Testis (tissue), 3 donors: ENCODE measurements around the gene BGN. TPM values are rescaled to one million over a fixed set of nuclear protein-coding genes. Genes with fewer than 3 reads are reported as not detected.

Experiments used
- DNase-seq: peaks from one replicate; pipeline ENCODE4 v3.0.0-alpha.2; 2019
- H3K27ac ChIP-seq, 2 donors: fragments of 200-600 bp; sonication (generic); one replicate each; pipeline ENCODE4 v1.5.1; 2019
- H3K27me3 ChIP-seq: fragments of 200-600 bp; sonication (generic); one replicate; pipeline ENCODE4 v1.5.1; 2019
- H3K36me3 ChIP-seq: fragments of 200-600 bp; sonication (generic); one replicate; pipeline ENCODE4 v1.5.1; 2017; ENCODE audit warnings: low read depth; ENCODE audit errors: missing control alignments
- H3K4me1 ChIP-seq: fragments of 200-600 bp; sonication (generic); one replicate; pipeline ENCODE4 v1.5.1; 2019
- H3K4me3 ChIP-seq, 2 donors: fragments of 200-600 bp; sonication (generic); one replicate each; pipeline ENCODE4 v1.5.1; 2017 to 2019
- H3K9me3 ChIP-seq: fragments of 200-600 bp; sonication (generic); one replicate; pipeline ENCODE4 v1.5.1; 2017
- POLR2A ChIP-seq: fragments of 450-650 bp; IDR thresholded peaks from one replicate; pipeline ENCODE4 v1.6.1; 2017; ENCODE audit warnings: antibody characterized with exemption, mild to moderate bottlenecking, moderate library complexity
- WGBS, 2 donors: methylation state at CpG; one replicate each; pipeline ENCODE4 v1.1.5; 2018; 5-methylcytosine and 5-hydroxymethylcytosine counted together
- intact Hi-C: fragments of 100-400 bp; cut with DNase I; formaldehyde crosslinking; loops from one replicate; pipeline ENCODE4 v1.15.1; 2023; ENCODE audit warnings: low total_unique reads
- polyA plus RNA-seq: library from polyadenylated mRNA; stranded (reverse); fragments of 350-450 nt; fragmentation: Illumina TruSeq; extraction: RNeasy Lipid Tissue Mini Kit (QIAGEN cat#74804); gene quantifications from one replicate; pipeline ENCODE4 v1.2.3, GENCODE V29; 2014; ENCODE audit warnings: low read depth, low replicate concordance; ENCODE audit not compliant: insufficient read depth
- total RNA-seq, 2 donors: library from RNA; depleted of rRNA; stranded (reverse); fragments of >200 nt; gene quantifications; one replicate each; pipeline ENCODE4 v1.2.3, GENCODE V29; 2016
- TF ChIP-seq, protein P1 (sequence below), 3 experiments: fragments of 450-650 bp in 2 of 3; fragments of 200-600 bp in 1 of 3; sonication (generic) in 1 of 3; IDR thresholded peaks; one replicate each; pipeline ENCODE4 v1.5.1; 2016 to 2019; ENCODE audit warnings: antibody characterized with exemption in 3 of 3, mild to moderate bottlenecking in 2 of 3, moderate library complexity in 1 of 3

BGN gene
- total and polyA plus RNA-seq, 3 donors from 2014 or later = 42.3 to 174 (median 76.5) TPM

DNA sequence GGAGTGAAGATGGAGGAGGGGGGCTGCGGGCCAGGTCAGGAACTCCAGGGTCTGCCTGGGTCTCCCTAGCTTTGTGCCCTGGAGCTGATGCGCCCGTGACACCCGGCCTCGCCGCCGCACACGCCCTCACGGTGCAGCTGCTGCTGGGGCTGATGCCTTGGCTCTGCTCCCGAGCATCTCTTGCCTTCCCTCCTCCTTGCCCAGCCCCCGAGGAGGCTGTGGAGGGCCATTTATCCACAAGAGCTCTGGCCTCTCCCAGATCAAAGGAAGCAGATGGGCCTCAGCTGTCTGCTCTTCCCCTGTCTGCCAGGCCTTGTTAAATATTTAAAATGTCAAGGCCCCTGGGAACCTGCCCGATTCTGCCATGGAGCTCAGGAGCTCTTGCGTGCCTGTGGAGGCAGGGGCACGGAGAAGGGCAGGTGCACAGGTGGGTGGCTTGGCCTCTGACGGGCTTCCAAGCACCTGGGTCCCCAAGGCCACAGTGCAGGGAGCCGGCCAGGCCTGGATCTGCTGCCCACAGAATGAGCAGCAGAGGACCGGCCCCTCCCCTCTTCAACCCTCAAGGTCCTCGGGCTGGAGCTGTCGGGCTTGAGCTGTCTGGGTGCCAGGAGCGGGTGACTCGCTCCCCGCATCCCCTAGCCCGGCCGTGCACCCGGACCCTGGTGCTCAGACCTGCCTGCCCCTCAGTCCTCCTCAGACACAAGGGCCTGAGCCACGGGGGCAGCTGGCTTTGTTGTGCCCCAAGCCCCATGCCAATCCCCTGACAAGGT, 42.9 kb downstream of the BGN start:
- no peak overlapping the region for H3K27ac ChIP-seq
- DNase-seq = no peak

GRCh38 chrX:153538424-153538823, 43.6 kb downstream of the BGN start:
- intact Hi-C loops = loop anchor here (5.0 kb wide), 1 partner anchor 129 kb away; no protein-coding TSS in a partner anchor
- no peak overlapping the region for H3K4me3 ChIP-seq
- H3K4me1 ChIP-seq = no peaks in the 10 kb centered on the region
- no peaks in the 10 kb centered on the region for H3K36me3 ChIP-seq
- TF ChIP-seq POLR2A = no peak
- TF ChIP-seq, protein P1, sequence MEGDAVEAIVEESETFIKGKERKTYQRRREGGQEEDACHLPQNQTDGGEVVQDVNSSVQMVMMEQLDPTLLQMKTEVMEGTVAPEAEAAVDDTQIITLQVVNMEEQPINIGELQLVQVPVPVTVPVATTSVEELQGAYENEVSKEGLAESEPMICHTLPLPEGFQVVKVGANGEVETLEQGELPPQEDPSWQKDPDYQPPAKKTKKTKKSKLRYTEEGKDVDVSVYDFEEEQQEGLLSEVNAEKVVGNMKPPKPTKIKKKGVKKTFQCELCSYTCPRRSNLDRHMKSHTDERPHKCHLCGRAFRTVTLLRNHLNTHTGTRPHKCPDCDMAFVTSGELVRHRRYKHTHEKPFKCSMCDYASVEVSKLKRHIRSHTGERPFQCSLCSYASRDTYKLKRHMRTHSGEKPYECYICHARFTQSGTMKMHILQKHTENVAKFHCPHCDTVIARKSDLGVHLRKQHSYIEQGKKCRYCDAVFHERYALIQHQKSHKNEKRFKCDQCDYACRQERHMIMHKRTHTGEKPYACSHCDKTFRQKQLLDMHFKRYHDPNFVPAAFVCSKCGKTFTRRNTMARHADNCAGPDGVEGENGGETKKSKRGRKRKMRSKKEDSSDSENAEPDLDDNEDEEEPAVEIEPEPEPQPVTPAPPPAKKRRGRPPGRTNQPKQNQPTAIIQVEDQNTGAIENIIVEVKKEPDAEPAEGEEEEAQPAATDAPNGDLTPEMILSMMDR (IDR thresholded peaks at IDR 0.05) = no peak
- no peaks in the 10 kb centered on the region for H3K27me3 ChIP-seq
- 65% methylated on average over 4 of the region's 17 CpGs; no CpG with 5 or more reads in 1 of the 2 donors for WGBS, 2 donors
- no peak overlapping the region for H3K27ac ChIP-seq
- DNase-seq = no peak
- no peaks in the 10 kb centered on the region for H3K9me3 ChIP-seq

More for the DNA sequence above, 42.9 kb downstream of the BGN start:
- Histone ChIP-seq H3K4me3 (no peak overlapping the region), H3K36me3 (no peaks in the 10 kb centered on the region), H3K4me1 (no peaks in the 10 kb centered on the region), H3K9me3 (no peaks in the 10 kb centered on the region), H3K27me3 (no peaks in the 10 kb centered on the region)
- TF ChIP-seq POLR2A = no peak
- TF ChIP-seq, protein P1 (IDR thresholded peaks at IDR 0.05) = no peak
- intact Hi-C loops = loop anchor here (5.0 kb wide), 1 partner anchor 130 kb away; no protein-coding TSS in a partner anchor
- 49 to 67% methylated on average over 3 to 20 of the region's 26 CpGs for WGBS, 2 donors

DNA sequence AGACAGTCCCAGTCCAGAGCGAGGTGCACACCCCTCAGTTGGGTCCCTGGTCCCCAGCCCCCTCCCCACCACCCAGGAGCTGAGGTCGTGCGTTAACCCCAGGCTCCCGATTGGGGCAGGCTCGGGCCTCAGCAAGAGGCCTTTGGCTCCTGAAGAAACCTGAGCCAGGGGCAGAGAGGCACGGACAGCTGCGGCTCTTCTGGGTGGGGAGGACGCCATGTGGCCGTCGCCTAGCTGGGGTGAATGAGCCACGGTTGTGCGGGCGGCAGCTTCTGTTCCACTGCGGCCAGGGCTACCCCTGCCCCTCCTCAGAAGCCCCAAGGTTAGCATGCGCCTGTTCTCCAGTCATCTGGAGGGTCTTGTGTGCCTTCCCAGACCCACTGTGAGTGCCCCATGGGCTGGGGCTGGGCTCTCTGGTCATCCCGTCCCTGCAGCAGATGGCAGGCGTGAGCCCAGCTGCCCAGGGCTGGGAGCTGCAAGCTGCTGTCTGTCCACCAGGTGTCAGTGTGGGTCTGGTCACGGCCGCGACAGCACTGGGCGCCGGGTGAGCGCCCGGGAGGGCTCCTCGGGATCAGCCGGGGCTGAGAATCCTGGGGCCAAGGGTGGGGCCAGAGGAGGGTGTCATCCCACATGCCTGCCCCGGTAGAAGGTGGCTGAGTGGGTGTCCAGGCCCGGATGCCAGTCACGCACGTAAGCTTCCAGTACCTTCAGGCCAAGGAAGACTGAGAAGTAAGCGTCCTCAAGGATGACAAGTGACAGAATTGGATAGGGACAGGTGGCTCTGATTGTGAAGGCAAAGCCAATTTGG, 44.6 kb downstream of the BGN start:
- 65 to 80% methylated on average over 5 to 10 of the region's 31 CpGs for WGBS, 2 donors
- H3K4me1 ChIP-seq = no peaks in the 10 kb centered on the region
- H3K4me3 ChIP-seq = no peak overlapping the region
- intact Hi-C loops = loop anchor here (5.0 kb wide), 1 partner anchor 128 kb away; no protein-coding TSS in a partner anchor
- H3K27me3 ChIP-seq = no peaks in the 10 kb centered on the region
- no peak overlapping the region for H3K27ac ChIP-seq
- TF ChIP-seq, protein P1 (IDR thresholded peaks at IDR 0.05) = peak; percentile 50 to 72 (median 61)
- no peak for TF ChIP-seq POLR2A
- no peaks in the 10 kb centered on the region for H3K36me3 ChIP-seq
- DNase-seq = peak; percentile 67
- no peaks in the 10 kb centered on the region for H3K9me3 ChIP-seq

GRCh38 chrX:153539979-153540358, 45.2 kb downstream of the BGN start:
- Histone ChIP-seq H3K36me3 (no peaks in the 10 kb centered on the region), H3K9me3 (no peaks in the 10 kb centered on the region), H3K27ac (no peak overlapping the region), H3K27me3 (no peaks in the 10 kb centered on the region), H3K4me3 (no peak overlapping the region), H3K4me1 (no peaks in the 10 kb centered on the region)
- no peak for DNase-seq
- TF ChIP-seq, protein P1 (IDR thresholded peaks at IDR 0.05) = no peak
- no peak for TF ChIP-seq POLR2A
- intact Hi-C loops = loop anchor here (5.0 kb wide), 1 partner anchor 127 kb away; no protein-coding TSS in a partner anchor
- 80 to 85% methylated on average over 2 to 9 of the region's 9 CpGs for WGBS, 2 donors
